IPS DF 19.7 (cell line): Measurements from ENCODE around the gene CXorf51A.
"Not testable (repeated sequence)": the region's sequence is repeated elsewhere in the genome, so short reads cannot be mapped to it uniquely, and the experiment has no call there.

Source experiments
- DNase-seq: peaks from one replicate; pipeline ENCODE4 v3.0.0-alpha.2; 2013; ENCODE audit warnings: low read depth, low spot score

CXorf51A gene

DNA sequence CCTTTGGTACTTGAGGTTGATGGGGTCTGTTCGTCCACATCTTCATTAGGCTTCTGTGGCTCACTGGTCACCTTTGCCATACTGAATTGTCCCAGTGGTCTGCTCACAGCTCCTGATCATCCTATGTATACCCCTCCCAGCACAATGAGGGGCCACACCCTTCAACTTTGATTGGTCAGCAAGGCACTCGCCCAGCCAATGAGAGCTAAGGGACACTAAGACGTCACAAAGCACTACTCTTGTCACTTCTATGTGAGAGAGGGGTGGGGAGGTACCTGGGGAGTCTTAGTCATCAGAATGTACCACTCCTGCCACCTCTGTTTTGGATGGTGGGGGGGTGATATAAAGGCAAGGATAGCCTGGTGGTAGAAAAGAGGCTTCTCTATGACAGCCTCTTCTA is at the start of gene CXorf51A:
CXorf51A (minus strand) TSS at position 101 of the 400 bp plus-strand sequence; CDS start at position 80, 21 bp downstream.
- DNase-seq: not testable (repeated sequence)

DNA sequence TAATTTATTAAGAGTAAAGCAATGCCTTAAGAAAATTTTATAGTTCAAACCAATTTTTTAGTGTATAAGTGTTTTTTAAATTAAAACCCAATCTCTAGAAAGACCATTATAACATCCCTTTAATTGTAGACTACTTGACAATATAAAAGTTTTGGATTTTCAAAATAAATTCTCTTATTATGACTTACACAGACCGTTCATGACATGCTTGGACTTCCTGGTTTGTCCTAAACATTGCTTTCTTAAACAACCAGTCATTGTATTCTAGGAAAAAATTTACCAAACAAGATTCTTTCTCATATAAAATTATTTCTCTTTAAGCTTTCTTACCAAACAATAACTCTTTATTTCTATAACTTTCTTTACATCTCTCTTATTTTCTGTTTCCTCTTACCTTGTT is 49.0 kb upstream of the CXorf51A start:
- no peak for DNase-seq

DNA sequence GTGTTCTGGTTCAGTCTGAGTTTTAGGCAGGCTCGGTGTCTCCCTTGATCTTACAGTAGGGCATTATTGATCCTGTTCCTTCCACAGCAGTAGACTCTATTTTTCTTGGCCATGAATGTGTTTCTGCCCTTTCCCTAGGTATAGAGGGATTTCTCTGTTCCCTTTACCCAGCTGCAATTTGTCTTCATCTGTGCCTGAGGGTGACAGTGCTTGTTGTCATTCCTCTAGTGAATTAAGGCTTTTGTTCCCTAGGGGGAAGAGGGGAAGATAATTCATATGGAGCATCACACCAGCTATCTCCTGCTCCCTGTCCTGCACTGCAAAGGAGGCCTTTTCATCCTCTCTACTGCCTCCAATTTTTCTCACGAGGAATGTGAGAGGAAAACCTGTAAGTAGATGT is 39.7 kb upstream of the CXorf51A start:
- no peak for DNase-seq

DNA sequence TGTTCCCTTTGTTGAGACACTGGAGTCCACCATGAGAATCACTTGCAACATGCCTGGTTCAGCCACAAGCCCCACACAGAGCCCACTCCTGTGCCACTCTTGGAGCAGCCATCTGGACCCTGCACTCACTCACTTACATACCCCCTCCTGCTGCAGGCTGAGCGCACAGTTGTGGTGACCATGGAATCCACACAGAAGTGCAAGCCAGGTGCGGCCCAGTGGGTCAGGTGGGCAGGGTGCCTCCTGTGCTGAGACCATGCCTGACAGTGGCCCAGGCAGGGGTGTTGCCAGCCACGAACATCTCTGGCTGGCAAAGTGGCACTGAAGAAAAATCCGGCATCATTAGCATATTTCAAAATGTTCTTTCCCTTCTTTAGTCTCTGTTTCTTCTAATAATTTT is 17.4 kb upstream of the CXorf51A start:
- DNase-seq: no peak

DNA sequence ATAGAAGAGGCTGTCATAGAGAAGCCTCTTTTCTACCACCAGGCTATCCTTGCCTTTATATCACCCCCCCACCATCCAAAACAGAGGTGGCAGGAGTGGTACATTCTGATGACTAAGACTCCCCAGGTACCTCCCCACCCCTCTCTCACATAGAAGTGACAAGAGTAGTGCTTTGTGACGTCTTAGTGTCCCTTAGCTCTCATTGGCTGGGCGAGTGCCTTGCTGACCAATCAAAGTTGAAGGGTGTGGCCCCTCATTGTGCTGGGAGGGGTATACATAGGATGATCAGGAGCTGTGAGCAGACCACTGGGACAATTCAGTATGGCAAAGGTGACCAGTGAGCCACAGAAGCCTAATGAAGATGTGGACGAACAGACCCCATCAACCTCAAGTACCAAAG is 5.1 kb downstream of the CXorf51A start, which contains the start of gene CXorf51B:
CXorf51B (plus strand) TSS at position 301 of the 400 bp plus-strand sequence; CDS start at position 322, 21 bp downstream.
- DNase-seq: not testable (repeated sequence)
